ENCODE results near the gene TMEM235.
A peak's percentile ranks its signal among the peaks of the same experiment; 100 is the strongest.

TMEM235 gene

GRCh38 chr17:78186692-78187595, 44.5 kb upstream of the TMEM235 start, which contains the start of the genes AFMID and TK1 (continued):
- TF ChIP-seq ZNF394 (tag by site-specific recombination; IDR thresholded peaks at IDR 0.05; ENCODE audit: borderline replicate concordance) (peak; percentile 38; the same call in 1 of the 2 replicates), PRDM4 (tag by site-specific recombination; IDR thresholded peaks at IDR 0.05) (no peak), ZNF473 (tag by site-specific recombination; IDR thresholded peaks at IDR 0.05) (no peak), ZNF561 (tag by site-specific recombination; IDR thresholded peaks at IDR 0.05; ENCODE audit: borderline replicate concordance) (peak; percentile 66; the same call in 1 of the 2 replicates), ZNF660 (tag by site-specific recombination; IDR thresholded peaks at IDR 0.05) (peak; percentile 70), PRDM10 (tag by site-specific recombination; IDR thresholded peaks at IDR 0.05) (peak; percentile 73; the same call in 1 of the 2 replicates), OVOL3 (tag by site-specific recombination; IDR thresholded peaks at IDR 0.05) (peak; percentile 78; the same call in 1 of the 2 replicates), ZNF623 (tag by site-specific recombination; IDR thresholded peaks at IDR 0.05) (0 out of 2 replicates have a peak, but pooled peaks have one; percentile 11), ZNF324 (tag by site-specific recombination; IDR thresholded peaks at IDR 0.05) (peak; percentile 20; the same call in 1 of the 2 replicates), ZNF391 (tag by site-specific recombination; IDR thresholded peaks at IDR 0.05; ENCODE audit: borderline replicate concordance, low read depth) (peak; percentile 92; the same call in 1 of the 2 replicates), ZFHX2 (tag by site-specific recombination; conservative IDR thresholded peaks at IDR 0.05) (peak; percentile 92), KLF1 (tag by site-specific recombination; IDR thresholded peaks at IDR 0.05) (peak; percentile 81), ZNF341 (tag by site-specific recombination; IDR thresholded peaks at IDR 0.05; ENCODE audit: low read depth) (no peak; the same call in 1 of the 2 replicates), KLF7 (tag by site-specific recombination; IDR thresholded peaks at IDR 0.05; ENCODE audit: borderline replicate concordance) (peak; percentile 63), ZNF501 (tag by site-specific recombination; IDR thresholded peaks at IDR 0.05) (peak; percentile 62), PATZ1 (tag by site-specific recombination; IDR thresholded peaks at IDR 0.05) (peak; percentile 95), ZFP41 (tag by site-specific recombination; IDR thresholded peaks at IDR 0.05; ENCODE audit: borderline replicate concordance) (no peak), ZNF785 (tag by site-specific recombination; IDR thresholded peaks at IDR 0.05) (0 out of 2 replicates have a peak, but pooled peaks have one; percentile 67), KLF10 (tag by site-specific recombination; IDR thresholded peaks at IDR 0.05) (peak; percentile 57; the same call in 1 of the 2 replicates), ZNF529 (tag by site-specific recombination; IDR thresholded peaks at IDR 0.05; ENCODE audit: insufficient replicate concordance) (no peak), INSM2 (tag by site-specific recombination; IDR thresholded peaks at IDR 0.05) (peak; percentile 82), SP7 (tag by site-specific recombination; IDR thresholded peaks at IDR 0.05) (peak; percentile 89), PBX3 (CRISPR knock-in tag; IDR thresholded peaks at IDR 0.05) (peak; percentile 88; the same call in 1 of the 2 replicates), ZNF677 (tag by site-specific recombination; IDR thresholded peaks at IDR 0.05) (no peak), RBAK (tag by site-specific recombination; IDR thresholded peaks at IDR 0.05) (no peak)

Data from HEK293 (cell line).